Epithelial cell of prostate (primary cell): ENCODE data around the gene ACTL8.

Source experiments
- DNase-seq: peaks from one replicate; pipeline ENCODE4 v3.0.0-alpha.2; 2011; ENCODE audit warnings: low read depth, low spot score
- H3K27ac ChIP-seq: fragments of 450-650 bp; 2 replicates; pipeline ENCODE4 v1.5.1; 2017; ENCODE audit warnings: mild to moderate bottlenecking

ACTL8 gene

GRCh38 chr1:17798011-17798410, 42.9 kb downstream of the ACTL8 start:
- no peak for DNase-seq
- H3K27ac ChIP-seq = no peak overlapping the region

- no peak for DNase-seq
- no peak overlapping the region for H3K27ac ChIP-seq
Measured at GRCh38 chr1:17798799-17799382, 43.8 kb downstream of the ACTL8 start.

- no peak overlapping the region for H3K27ac ChIP-seq
- no peak for DNase-seq
Measured at GRCh38 chr1:17799642-17800041, 44.5 kb downstream of the ACTL8 start.

DNA sequence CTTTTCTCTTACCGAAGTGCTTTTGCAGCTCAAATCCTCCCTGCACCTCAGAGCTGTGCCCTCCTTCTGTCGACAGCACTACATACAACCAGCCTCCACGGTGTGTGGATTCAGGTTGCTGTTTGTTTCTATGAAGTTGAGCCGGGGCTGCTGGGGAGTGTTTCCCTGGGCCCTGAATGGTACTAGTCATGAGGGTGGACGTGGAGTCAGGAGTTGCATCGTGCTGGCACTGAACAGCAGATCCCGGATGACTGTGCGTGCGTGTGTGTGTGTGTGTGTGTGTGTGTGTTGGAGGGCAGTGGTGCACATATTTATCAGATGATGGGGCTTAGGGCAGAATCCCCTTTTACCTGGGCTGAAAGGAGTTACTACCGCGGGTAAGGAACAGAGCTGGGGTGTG, 47.0 kb downstream of the ACTL8 start:
- H3K27ac ChIP-seq = no peak overlapping the region
- DNase-seq = no peak

GRCh38 chr1:17802945-17803344, 47.8 kb downstream of the ACTL8 start:
- no peak overlapping the region for H3K27ac ChIP-seq
- no peak for DNase-seq

DNA sequence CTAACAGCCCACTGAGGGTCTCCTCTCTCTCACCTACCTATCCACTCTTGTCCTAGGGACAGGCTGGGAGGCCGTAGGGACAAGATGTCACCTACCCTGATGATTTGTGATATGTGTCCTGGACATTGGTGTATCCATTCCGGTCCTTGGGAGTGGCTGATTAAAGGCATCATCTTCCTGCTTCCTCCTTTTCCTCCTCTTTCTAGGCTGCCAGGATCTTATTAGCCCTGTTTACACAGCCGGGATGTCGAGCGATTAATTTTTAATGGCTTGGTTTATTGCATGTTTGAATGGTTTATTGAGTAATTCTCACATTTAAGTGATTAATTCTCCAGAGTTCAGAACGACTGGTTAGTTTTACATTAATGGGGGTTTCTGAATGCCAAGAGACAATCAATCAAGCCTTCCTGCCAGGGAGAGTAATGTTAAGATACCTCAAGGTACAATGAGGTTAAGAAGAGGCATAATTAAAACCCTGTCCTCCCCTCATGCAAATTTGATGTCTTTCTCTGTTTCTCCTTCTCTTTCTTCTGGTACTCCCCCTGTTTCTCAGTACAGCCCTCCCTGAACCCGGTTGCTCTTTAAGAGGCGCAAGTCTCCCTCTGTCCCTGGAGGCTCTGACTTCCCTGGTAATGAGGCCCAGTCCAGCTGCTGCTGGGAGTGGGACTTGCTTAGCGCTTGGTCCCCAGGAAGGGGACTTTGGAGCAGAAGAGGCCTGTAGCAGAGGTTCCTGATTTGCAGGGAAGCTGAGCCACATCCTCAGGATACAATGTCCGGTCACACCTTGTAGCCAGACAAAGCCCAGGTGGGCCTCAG, 50.9 kb downstream of the ACTL8 start:
- H3K27ac ChIP-seq = no peak overlapping the region
- DNase-seq = no peak

DNA sequence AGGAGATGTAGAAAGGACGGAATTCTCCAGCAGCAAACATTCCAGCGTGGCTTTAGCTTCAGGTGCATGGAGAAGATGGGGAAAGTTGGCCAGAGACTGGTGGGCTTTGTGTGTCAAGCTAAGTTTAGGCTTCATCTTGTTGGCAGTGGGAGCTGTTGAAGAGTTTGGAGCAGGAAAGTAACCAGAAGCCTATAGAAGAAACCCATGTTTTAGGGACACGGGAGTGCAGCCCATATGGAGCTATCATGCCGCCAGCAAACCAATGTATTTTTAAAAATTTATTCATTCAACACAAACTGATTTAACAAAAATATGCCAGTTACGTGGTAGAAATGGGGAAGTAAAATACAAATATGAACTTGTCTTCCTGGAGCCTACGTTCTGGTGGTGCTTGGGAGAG, 53.7 kb downstream of the ACTL8 start:
- H3K27ac ChIP-seq = no peak overlapping the region
- DNase-seq = no peak

GRCh38 chr1:17810668-17811067, 55.5 kb downstream of the ACTL8 start:
- no peak for DNase-seq
- no peak overlapping the region for H3K27ac ChIP-seq

GRCh38 chr1:17816511-17816910, 61.4 kb downstream of the ACTL8 start:
- no peak overlapping the region for H3K27ac ChIP-seq
- no peak for DNase-seq

DNA sequence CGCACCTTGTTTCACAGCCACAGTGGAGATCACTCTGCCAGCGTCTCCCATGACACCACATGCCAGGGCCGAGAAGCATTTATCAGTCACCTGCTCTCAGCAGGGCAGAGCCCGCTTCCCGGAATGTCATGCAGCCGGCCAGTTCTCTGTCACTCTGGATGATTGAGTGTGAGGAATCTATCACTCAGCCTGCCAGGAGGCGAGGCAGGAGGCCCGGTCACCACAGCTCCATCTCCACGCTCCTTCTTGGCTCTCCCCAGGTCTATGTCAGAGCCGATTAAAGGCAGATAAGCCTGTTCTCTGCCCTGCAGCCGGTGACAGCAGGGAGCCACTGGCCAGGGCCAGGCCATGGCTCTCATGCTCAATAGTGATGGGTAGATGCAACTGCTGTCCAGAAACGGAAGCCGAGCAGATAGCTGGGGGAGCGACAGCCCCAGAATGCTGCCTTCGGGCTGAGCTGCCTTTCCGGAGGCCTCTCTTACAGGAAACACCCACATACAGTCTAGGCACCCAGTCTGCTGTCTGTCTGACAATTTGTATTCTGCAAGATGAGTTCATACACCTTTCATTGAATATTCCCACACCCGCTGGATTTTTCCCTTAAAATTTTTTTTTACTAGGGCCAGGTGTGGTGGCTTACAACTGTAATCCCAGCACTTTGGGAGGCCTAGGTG, 64.1 kb downstream of the ACTL8 start:
- H3K27ac ChIP-seq = no peak overlapping the region
- no peak for DNase-seq

DNA sequence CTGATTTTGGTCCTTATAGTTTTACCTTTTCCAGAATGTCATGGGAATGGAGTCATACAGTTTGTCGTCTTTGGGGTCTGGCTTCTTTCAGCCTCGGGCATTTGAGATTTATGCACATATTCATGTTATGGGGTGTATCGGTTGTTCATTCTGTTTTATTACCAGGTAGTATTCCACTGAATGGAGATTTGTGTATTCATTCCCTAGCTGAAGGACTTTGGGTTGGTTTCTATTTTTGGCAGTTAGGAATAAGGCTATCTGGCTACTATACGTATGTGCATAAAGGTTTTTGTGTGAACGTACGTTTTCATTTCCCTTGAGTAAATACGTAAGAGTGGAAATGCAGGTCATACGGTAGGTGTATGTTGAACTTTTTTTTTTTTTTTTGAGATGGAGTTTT, 65.1 kb downstream of the ACTL8 start:
- no peak for DNase-seq
- no peak overlapping the region for H3K27ac ChIP-seq

DNA sequence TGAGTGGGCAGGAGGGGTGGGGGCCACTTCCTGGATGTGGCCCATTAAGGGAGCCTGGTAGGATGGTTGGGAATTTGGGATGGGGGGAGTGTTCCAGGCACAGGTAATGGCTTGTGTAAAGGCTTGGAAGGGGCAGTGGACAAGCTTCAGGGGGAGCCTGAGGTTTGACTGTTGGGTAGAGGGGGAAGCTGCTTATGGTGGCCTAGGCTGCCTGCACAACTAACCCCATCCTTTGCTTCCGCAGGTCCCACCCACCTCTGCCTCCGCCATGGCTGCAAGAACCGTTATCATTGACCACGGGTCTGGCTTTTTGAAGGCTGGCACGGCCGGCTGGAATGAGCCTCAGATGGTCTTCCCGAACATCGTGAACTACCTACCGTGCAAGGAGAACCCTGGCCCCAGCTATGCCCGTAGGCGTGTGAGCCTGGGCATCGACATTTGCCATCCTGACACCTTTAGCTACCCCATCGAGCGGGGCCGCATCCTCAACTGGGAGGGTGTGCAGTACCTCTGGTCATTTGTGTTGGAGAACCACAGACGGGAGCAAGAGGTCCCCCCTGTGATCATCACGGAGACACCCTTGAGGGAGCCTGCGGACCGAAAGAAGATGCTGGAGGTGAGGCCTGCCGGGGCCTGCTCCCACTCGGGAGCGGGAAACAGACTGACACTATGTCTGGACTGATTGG, 67.8 kb downstream of the ACTL8 start:
- no peak for DNase-seq
- H3K27ac ChIP-seq = no peak overlapping the region

DNA sequence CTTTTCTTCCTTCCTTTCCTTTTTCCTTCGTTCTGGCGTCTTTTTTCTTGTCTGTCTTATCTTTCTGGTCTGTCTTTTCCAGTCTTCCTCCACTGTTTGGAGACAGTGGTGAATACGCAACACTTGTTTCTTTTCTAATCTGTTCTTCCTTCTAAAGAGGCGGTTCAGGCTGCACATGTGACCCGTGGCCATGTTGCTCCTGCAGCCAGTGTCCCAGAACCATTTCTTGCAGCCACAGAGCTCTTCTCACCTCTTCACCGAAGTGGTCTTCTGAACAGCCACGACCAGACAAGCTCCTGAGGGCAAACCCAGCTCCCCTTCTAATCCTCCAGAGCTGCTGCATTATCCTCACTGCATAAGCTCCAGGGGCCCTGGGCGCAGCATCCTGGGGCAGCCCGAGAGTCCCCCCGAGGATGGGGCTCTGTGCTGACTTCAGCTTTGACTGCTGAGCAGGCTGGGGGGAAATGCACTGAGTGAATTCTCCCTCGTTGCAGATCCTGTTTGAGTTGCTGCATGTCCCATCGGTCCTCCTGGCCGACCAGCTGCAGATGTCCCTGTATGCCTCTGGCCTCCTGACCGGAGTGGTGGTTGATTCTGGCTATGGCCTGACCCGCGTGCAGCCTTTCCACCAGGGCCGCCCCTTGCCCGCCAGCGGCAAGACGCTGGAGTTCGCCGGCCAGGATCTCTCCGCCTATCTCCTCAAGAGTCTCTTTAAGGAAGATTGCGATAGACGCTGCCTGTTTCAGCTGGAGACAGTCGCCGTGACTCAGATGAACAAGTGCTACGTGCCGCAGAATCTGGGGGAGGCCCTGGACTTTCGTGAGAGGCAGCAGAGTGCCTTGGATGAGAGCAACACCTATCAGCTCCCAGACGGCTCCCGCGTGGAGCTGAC, 70.4 kb downstream of the ACTL8 start:
- H3K27ac ChIP-seq = no peak overlapping the region
- no peak for DNase-seq

- DNase-seq = no peak
- H3K27ac ChIP-seq = no peak overlapping the region
Measured at GRCh38 chr1:17826165-17826488, 71.0 kb downstream of the ACTL8 start.

DNA sequence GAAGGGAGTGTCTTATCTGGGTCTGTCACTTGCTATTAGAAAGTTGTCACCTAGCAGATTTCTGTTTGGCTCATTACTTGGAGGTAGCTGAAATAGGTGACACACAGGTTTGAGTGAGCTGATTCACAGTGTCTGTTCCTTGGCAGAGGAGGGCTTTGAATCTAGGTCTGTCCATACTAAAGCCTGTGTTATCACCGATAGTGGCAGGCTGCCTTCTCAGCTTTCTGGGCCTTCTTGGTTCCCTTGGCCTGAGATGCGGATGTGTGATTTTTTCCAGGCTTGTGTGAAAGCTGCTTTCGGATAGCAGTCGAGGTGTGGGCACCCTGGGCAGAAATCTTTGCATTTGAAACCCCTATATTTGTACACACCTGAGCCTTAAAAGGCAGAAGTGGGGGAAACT, 73.9 kb downstream of the ACTL8 start:
- H3K27ac ChIP-seq = no peak overlapping the region
- DNase-seq = no peak

DNA sequence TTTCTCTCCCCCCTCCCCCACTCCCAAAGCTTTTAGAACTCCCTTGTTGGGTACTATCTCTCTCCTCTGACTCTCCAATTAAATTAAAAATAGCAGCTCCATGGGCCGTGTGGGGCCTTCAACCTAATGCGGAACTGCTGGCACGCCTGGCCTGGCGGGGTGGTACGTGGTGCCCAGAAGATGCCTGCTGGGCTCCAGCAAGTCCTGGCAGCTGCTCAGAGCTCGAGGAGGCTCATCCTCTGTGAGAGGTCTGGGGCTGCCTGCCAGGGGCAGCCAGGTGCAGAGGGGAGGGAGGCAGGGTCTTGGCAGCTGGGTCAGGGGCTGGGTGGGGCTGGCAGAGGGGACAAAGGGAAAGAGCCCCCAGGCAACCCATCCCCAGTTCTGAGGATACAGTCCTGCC, 74.4 kb downstream of the ACTL8 start:
- DNase-seq = no peak
- H3K27ac ChIP-seq = no peak overlapping the region

GRCh38 chr1:17831597-17831996, 76.5 kb downstream of the ACTL8 start:
- H3K27ac ChIP-seq = no peak overlapping the region
- DNase-seq = no peak

- DNase-seq = no peak
- H3K27ac ChIP-seq = no peak overlapping the region
Measured at GRCh38 chr1:17833661-17834501, 78.7 kb downstream of the ACTL8 start.

GRCh38 chr1:17834561-17835100, 79.5 kb downstream of the ACTL8 start:
- no peak for DNase-seq
- H3K27ac ChIP-seq = no peak overlapping the region
